ENCODE results near the gene MKLN1. TPM values are rescaled to one million over a fixed set of nuclear protein-coding genes. Genes with fewer than 3 reads are reported as not detected.

The MKLN1 gene
- total and polyA plus RNA-seq, 2 donors (not counting 1 experiment from before 2014, with no cell fraction given), result 8.5 to 68.4 TPM

DNA sequence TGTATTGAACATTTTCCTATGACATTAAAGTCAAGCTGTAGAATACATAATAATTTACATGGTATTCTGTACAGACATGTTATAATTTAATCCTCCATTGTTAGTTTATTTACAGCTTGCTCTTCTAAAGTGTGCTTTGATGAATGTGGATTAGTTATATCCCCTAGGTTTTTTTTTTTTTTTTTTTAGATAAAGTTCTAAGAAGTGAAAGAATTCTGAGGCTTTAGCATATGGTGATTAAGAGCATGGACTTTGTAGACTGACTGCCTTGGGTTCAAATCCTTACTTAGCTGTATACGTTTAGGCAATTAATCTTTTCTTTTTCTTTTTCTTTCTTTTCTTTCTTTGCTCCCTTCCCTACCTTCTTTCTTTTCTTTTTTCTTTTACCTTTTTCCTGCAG is 44.9 kb downstream of the MKLN1 start:
- peaks cover 81% of the 10 kb centered on the region for H3K79me2 ChIP-seq (ENCODE audit: control insufficient read depth, insufficient read depth, low read length)
- no CpG with 5 or more reads among the region's 1 CpG for WGBS (ENCODE audit: insufficient coverage)

DNA sequence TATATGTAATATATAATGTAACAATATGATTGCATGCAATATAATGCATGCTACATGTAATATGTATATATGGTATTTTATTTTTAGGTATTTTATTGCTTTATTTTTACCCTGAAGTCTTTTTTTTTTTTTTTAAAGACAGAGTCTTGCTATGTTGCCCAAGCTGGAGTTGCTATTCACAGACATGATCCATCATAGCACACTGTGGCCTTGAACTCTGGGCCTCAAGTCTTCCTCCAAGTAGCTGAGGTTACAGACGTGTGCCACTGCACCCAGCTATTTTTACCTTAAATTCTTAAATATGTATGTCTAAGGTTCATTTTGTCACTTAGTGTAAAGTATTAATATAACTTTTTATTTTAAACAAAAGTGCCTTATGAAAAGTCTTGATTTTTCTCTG is 47.1 kb downstream of the MKLN1 start:
- no CpG with 5 or more reads among the region's 1 CpG for WGBS (ENCODE audit: insufficient coverage)
- Mint-ChIP-seq H3K9me3 (ENCODE audit: insufficient read depth) (no peaks in the 10 kb centered on the region), H3K27ac (no peak overlapping the region), H3K4me1 (peaks cover 26% of the 10 kb centered on the region), H3K27me3 (no peaks in the 10 kb centered on the region), H3K4me3 (no peak overlapping the region)
- intact Hi-C loops (cut with micrococcal nuclease), result no loop called here
- peaks cover 0 to 1% of the 10 kb centered on the region in 2 experiments for H3K36me3 ChIP-seq (replicated peaks in 1 of 2; ENCODE audit: control extremely low read depth in 1 of 2, control insufficient read depth in 1 of 2, extremely low read depth in 1 of 2, insufficient read depth in 2 of 2, low read length in 1 of 2)
- DNase-seq (no peak), ATAC-seq (ENCODE audit: low read depth) (no peak)
- peaks cover 77% of the 10 kb centered on the region for H3K79me2 ChIP-seq (ENCODE audit: control insufficient read depth, insufficient read depth, low read length)
- H3K27me3 ChIP-seq (replicated peaks in 1 of 4; ENCODE audit: control extremely low read depth in 1 of 4, control insufficient read depth in 3 of 4, insufficient read depth in 4 of 4, low read length in 3 of 4), result no peaks in the 10 kb centered on the region
- H3K4me1 ChIP-seq (ENCODE audit: control insufficient read depth in 2 of 2, insufficient read depth in 2 of 2, low read length in 2 of 2), result peaks cover 6 to 19% of the 10 kb centered on the region in 2 donors
- no peak overlapping the region for H3K4me3 ChIP-seq (ENCODE audit: control extremely low read depth in 1 of 5, extremely low read depth in 1 of 5, insufficient read depth in 1 of 5, low read depth in 2 of 5, low read length in 4 of 5)
- H3K27ac ChIP-seq (ENCODE audit: low read length in 2 of 2), result no peak overlapping the region
- ChIA-PET POLR2A (no interaction called here), CTCF (no interaction called here)
- no peak overlapping the region for H3K4me2 ChIP-seq (replicated peaks; ENCODE audit: low read depth, low read length, poor library complexity, severe bottlenecking)
- TF ChIP-seq, protein P1, sequence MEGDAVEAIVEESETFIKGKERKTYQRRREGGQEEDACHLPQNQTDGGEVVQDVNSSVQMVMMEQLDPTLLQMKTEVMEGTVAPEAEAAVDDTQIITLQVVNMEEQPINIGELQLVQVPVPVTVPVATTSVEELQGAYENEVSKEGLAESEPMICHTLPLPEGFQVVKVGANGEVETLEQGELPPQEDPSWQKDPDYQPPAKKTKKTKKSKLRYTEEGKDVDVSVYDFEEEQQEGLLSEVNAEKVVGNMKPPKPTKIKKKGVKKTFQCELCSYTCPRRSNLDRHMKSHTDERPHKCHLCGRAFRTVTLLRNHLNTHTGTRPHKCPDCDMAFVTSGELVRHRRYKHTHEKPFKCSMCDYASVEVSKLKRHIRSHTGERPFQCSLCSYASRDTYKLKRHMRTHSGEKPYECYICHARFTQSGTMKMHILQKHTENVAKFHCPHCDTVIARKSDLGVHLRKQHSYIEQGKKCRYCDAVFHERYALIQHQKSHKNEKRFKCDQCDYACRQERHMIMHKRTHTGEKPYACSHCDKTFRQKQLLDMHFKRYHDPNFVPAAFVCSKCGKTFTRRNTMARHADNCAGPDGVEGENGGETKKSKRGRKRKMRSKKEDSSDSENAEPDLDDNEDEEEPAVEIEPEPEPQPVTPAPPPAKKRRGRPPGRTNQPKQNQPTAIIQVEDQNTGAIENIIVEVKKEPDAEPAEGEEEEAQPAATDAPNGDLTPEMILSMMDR (IDR thresholded peaks at IDR 0.05), result no peak
- no peak for TF ChIP-seq EZH2 (IDR thresholded peaks at IDR 0.05; ENCODE audit: borderline replicate concordance, insufficient read depth, low read depth, low read length, poor library complexity, severe bottlenecking)
- peaks cover 64% of the 10 kb centered on the region for H4K20me1 ChIP-seq (ENCODE audit: control insufficient read depth, insufficient read depth, low read length, poor library complexity, severe bottlenecking)
- no peak overlapping the region for H3K9ac ChIP-seq (ENCODE audit: low read length)
- no peak overlapping the region for H2AFZ ChIP-seq (ENCODE audit: insufficient read depth, low read depth, low read length, poor library complexity, severe bottlenecking)
- no peaks in the 10 kb centered on the region for H3K9me3 ChIP-seq (ENCODE audit: control extremely low read depth in 1 of 3, control insufficient read depth in 2 of 3, insufficient read depth in 1 of 3, low read length in 2 of 3)

More for the DNA sequence above, 44.9 kb downstream of the MKLN1 start:
- Histone ChIP-seq H3K27me3 (replicated peaks in 1 of 4; ENCODE audit: control extremely low read depth in 1 of 4, control insufficient read depth in 3 of 4, insufficient read depth in 4 of 4, low read length in 3 of 4) (no peaks in the 10 kb centered on the region), H3K9me3 (ENCODE audit: control extremely low read depth in 1 of 3, control insufficient read depth in 2 of 3, insufficient read depth in 1 of 3, low read length in 2 of 3) (no peaks in the 10 kb centered on the region), H3K4me3 (ENCODE audit: control extremely low read depth in 1 of 5, extremely low read depth in 1 of 5, insufficient read depth in 1 of 5, low read depth in 2 of 5, low read length in 4 of 5) (no peak overlapping the region), H3K4me2 (replicated peaks; ENCODE audit: low read depth, low read length, poor library complexity, severe bottlenecking) (no peak overlapping the region), H2AFZ (ENCODE audit: insufficient read depth, low read depth, low read length, poor library complexity, severe bottlenecking) (no peak overlapping the region), H3K9ac (ENCODE audit: low read length) (no peak overlapping the region), H3K36me3 (replicated peaks in 1 of 2; ENCODE audit: control extremely low read depth in 1 of 2, control insufficient read depth in 1 of 2, extremely low read depth in 1 of 2, insufficient read depth in 2 of 2, low read length in 1 of 2) (no peaks in the 10 kb centered on the region), H3K27ac (ENCODE audit: low read length in 2 of 2) (no peak overlapping the region), H3K4me1 (ENCODE audit: control insufficient read depth in 2 of 2, insufficient read depth in 2 of 2, low read length in 2 of 2) (peaks cover 6 to 24% of the 10 kb centered on the region in 2 donors), H4K20me1 (ENCODE audit: control insufficient read depth, insufficient read depth, low read length, poor library complexity, severe bottlenecking) (peaks cover 78% of the 10 kb centered on the region)
- POLR2A ChIA-PET, result interaction anchor here (0.5 to 0.6 kb wide), 2 partner anchors 9 to 402 kb away, joined by 3 to 5 read pairs; no protein-coding TSS in a partner anchor
- Mint-ChIP-seq H3K27me3 (no peaks in the 10 kb centered on the region), H3K9me3 (ENCODE audit: insufficient read depth) (no peaks in the 10 kb centered on the region), H3K4me3 (no peak overlapping the region), H3K27ac (no peak overlapping the region), H3K4me1 (peaks cover 38% of the 10 kb centered on the region)
- DNase-seq (no peak), ATAC-seq (ENCODE audit: low read depth) (no peak)
- TF ChIP-seq EZH2 (IDR thresholded peaks at IDR 0.05; ENCODE audit: borderline replicate concordance, insufficient read depth, low read depth, low read length, poor library complexity, severe bottlenecking), result no peak
- TF ChIP-seq, protein P1 (IDR thresholded peaks at IDR 0.05), result no peak
- CTCF ChIA-PET, result no interaction called here
- intact Hi-C loops (cut with micrococcal nuclease), result no loop called here

Data from B cell (primary cell).